HL-60 (cell line): Measurements from ENCODE around the gene PIMREG.

Experiments used
- TF ChIP-seq, protein P1 (sequence below): IDR thresholded peaks from one replicate; pipeline ENCODE4 v1.5.1; 2011; ENCODE audit warnings: low read length, control low read depth, inconsistent platforms; ENCODE audit not compliant: insufficient read depth
- TF ChIP-seq, protein P2 (sequence below): IDR thresholded peaks from 2 replicates; pipeline ENCODE4 v1.6.1; 2012; ENCODE audit warnings: low read depth; ENCODE audit not compliant: insufficient replicate concordance

DNA sequence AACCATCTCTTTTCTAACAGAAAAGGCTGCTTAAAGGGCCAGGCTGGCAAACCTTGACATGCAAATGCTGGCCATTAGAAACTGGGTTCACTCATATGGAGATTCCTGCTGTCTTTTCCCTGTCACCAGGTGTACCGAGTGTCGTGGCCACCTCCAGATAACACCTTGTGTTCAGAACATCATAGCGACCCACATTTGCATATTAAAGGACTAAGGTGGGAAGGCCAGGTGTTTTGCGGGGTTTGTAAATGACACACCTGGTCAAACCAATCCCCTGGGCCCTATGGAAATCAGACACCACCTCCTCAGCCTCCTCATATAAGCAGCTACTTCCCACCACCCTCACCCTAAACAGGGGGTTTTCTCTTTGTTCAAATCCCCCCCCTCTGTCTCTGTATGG lies 6.8 kb upstream of the PIMREG start:
- TF ChIP-seq, protein P1, sequence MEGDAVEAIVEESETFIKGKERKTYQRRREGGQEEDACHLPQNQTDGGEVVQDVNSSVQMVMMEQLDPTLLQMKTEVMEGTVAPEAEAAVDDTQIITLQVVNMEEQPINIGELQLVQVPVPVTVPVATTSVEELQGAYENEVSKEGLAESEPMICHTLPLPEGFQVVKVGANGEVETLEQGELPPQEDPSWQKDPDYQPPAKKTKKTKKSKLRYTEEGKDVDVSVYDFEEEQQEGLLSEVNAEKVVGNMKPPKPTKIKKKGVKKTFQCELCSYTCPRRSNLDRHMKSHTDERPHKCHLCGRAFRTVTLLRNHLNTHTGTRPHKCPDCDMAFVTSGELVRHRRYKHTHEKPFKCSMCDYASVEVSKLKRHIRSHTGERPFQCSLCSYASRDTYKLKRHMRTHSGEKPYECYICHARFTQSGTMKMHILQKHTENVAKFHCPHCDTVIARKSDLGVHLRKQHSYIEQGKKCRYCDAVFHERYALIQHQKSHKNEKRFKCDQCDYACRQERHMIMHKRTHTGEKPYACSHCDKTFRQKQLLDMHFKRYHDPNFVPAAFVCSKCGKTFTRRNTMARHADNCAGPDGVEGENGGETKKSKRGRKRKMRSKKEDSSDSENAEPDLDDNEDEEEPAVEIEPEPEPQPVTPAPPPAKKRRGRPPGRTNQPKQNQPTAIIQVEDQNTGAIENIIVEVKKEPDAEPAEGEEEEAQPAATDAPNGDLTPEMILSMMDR = no peak
- TF ChIP-seq, protein P2, sequence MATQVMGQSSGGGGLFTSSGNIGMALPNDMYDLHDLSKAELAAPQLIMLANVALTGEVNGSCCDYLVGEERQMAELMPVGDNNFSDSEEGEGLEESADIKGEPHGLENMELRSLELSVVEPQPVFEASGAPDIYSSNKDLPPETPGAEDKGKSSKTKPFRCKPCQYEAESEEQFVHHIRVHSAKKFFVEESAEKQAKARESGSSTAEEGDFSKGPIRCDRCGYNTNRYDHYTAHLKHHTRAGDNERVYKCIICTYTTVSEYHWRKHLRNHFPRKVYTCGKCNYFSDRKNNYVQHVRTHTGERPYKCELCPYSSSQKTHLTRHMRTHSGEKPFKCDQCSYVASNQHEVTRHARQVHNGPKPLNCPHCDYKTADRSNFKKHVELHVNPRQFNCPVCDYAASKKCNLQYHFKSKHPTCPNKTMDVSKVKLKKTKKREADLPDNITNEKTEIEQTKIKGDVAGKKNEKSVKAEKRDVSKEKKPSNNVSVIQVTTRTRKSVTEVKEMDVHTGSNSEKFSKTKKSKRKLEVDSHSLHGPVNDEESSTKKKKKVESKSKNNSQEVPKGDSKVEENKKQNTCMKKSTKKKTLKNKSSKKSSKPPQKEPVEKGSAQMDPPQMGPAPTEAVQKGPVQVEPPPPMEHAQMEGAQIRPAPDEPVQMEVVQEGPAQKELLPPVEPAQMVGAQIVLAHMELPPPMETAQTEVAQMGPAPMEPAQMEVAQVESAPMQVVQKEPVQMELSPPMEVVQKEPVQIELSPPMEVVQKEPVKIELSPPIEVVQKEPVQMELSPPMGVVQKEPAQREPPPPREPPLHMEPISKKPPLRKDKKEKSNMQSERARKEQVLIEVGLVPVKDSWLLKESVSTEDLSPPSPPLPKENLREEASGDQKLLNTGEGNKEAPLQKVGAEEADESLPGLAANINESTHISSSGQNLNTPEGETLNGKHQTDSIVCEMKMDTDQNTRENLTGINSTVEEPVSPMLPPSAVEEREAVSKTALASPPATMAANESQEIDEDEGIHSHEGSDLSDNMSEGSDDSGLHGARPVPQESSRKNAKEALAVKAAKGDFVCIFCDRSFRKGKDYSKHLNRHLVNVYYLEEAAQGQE = no peak
